Measurements from ENCODE around the gene RGS2.
A peak's percentile ranks its signal among the peaks of the same experiment; 100 is the strongest.

Gene RGS2

DNA sequence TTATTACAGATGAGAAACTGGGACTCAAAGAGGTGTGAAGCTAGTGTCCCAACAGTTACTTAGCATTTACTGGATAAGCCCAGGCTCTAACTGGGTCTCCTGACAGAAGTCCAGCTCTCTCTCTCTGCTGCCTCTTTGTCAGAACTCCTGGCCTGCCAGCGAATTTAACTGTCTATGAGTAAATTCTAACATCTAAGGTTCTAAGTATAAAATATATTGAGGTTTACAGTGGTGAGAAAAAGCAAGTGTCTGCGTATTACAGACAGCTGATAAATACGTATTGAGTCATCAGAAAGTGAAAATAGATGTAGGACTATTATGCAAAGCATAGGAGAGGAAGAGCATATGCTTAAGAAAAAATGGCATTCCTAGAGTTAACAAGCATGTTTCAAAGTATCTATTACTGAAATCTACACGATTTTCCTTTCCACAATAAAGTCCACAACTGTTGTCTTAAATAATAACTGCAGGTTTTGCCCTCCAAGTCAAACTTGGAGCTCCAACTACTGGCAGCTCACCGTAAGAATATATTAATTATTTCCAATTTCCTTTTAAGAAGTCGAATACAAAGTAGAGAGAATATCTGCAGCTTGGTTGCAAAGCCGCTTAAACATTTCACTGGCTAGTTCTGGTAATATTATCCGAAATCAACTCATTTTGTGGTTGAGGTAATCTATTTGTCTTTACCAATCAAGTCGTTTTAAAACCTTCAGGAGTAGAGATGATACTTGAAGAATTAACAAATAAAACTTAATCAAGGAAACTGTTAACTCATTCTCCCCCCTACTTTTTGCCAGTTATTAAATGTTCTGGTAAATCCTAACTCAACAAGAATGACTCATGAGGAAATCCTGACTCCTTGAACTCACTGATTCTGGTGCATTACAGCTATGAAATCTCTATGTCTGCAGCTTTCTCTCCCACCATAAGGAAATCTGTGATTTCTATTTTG is 1.4 kb upstream of the RGS2 start:
- Mint-ChIP-seq H3K27me3 (ENCODE audit: low read depth) (peaks cover 17% of the 10 kb centered on the region), H3K4me1 (ENCODE audit: low read depth) (peaks cover 31% of the 10 kb centered on the region), H3K36me3 (ENCODE audit: low read depth) (peaks cover 9% of the 10 kb centered on the region), H3K4me3 (peak overlapping the region; percentile 98), H3K27ac (peak overlapping the region; percentile 5), H3K9me3 (no peaks in the 10 kb centered on the region)

DNA sequence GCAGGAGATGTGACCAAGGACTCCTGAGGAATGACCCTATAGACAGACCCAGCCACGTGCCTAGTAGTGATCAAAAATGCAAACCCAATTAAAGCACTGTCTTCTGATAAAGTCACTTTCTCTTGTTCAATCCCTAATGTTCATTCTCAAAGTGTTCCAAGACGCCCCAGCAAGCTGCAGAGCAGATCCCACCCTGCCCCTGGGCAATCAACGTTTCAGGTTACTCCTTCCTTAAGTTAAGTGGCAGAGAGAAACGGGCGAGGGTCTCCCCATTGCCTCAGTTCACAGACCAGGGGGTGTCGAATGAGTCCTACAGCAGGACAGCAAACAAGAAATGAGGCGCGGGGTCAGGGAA is 699 bp upstream of the RGS2 start:
- H3K4me3 Mint-ChIP-seq = peak overlapping the region; percentile 98
- H3K27me3 Mint-ChIP-seq (ENCODE audit: low read depth) = peaks cover 13% of the 10 kb centered on the region
- no peaks in the 10 kb centered on the region for H3K9me3 Mint-ChIP-seq
- H3K4me1 Mint-ChIP-seq (ENCODE audit: low read depth) = peaks cover 31% of the 10 kb centered on the region
- H3K27ac Mint-ChIP-seq = peak overlapping the region; percentile 47
- peaks cover 9% of the 10 kb centered on the region for H3K36me3 Mint-ChIP-seq (ENCODE audit: low read depth)

DNA sequence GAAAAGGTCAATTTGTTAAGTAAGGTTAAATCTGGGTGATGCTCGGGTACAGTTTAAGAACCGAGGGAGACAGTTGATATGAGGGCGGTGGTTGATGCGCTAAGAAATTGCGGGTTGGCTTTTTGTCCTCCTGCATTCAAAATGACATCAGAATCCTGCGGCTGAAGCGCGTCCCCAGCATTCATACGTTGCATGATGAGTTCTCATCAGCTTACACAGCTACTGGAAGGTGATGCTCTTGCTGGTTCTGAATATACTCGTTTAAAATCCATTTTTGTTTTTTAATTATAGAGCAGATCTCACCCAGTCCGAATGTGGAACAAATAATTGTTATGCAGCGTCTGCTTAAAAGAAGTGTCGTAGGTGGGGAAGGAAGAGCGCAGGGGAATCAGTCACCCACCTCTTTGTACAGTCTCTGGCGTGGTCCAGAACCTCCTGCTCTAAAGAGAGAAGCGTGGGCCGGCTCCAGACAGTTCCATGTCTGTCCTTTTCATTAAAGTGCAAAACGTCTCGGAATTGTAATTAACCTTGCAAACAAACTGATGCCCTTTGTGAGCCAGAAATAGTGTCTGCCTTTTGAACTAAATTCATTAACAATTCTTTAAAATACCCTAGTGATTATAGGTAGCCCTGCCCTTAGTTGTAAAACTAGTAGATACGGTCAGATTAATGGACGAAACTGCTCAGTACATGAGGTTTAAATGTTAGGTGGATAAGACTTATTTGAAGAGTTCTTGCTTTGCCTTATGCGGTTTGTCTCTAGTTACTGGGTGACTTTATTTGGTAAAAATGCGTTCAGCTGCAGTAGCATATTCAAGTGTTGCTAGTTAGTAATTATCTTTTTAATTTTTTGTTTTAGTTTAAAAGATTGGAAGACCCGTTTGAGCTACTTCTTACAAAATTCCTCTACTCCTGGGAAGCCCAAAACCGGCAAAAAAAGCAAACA is 741 bp downstream of the RGS2 start:
- peaks cover 31% of the 10 kb centered on the region for H3K4me1 Mint-ChIP-seq (ENCODE audit: low read depth)

DNA sequence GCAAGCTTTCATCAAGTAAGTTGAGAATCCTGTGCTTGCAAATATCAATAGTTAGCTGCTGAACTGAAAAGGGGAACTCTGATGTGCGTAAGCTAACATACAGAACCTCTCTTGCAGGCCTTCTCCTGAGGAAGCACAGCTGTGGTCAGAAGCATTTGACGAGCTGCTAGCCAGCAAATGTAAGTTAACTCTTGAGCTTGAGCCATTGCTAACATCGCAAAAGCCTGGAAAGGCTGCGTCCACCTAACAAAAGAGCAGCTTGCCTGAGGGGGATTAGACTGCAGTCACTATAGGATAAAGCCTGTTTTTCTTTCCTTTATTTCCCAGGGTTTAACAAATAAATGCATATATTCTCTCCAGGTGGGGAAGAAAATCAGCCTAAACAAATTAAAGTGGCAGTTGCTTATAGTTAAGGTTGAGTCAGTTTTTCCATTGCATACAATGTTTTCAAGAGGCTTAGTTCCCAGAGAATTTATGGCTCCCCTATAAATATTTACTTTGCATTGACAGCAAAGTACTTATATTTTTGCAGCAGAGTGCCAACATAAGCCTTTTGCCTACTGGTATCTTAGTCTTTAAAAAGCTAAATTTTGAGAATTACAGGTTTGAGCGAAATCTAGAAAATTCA is 1.5 kb downstream of the RGS2 start:
- Mint-ChIP-seq H3K4me3 (peak overlapping the region; percentile 64), H3K27ac (peak overlapping the region; percentile 46), H3K4me1 (ENCODE audit: low read depth) (peaks cover 31% of the 10 kb centered on the region), H3K9me3 (no peaks in the 10 kb centered on the region), H3K27me3 (ENCODE audit: low read depth) (peaks cover 15% of the 10 kb centered on the region), H3K36me3 (ENCODE audit: low read depth) (peaks cover 9% of the 10 kb centered on the region)

More for the DNA sequence above, 741 bp downstream of the RGS2 start:
- Mint-ChIP-seq H3K27ac (peak overlapping the region; percentile 97), H3K27me3 (ENCODE audit: low read depth) (peaks cover 15% of the 10 kb centered on the region), H3K4me3 (peak overlapping the region; percentile 98), H3K9me3 (no peaks in the 10 kb centered on the region), H3K36me3 (ENCODE audit: low read depth) (peaks cover 9% of the 10 kb centered on the region)

DNA sequence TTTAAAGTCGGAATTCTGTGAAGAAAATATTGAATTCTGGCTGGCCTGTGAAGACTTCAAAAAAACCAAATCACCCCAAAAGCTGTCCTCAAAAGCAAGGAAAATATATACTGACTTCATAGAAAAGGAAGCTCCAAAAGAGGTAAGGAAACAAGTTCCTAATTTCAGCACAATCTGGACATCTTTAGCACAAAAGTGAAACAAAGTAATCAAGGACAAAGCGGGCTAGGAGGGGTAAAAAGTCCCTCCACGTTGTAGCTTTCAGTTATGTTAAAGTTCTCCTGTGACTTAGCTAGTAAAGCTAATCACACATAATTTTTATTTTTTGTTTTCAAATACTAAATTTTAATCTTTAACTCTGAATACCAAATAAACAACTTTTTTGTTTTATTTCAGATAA is 2.2 kb downstream of the RGS2 start:
- Mint-ChIP-seq H3K4me1 (ENCODE audit: low read depth) (peaks cover 29% of the 10 kb centered on the region), H3K36me3 (ENCODE audit: low read depth) (peaks cover 9% of the 10 kb centered on the region), H3K27me3 (ENCODE audit: low read depth) (peaks cover 15% of the 10 kb centered on the region), H3K27ac (no peak overlapping the region), H3K9me3 (no peaks in the 10 kb centered on the region), H3K4me3 (no peak overlapping the region)

DNA sequence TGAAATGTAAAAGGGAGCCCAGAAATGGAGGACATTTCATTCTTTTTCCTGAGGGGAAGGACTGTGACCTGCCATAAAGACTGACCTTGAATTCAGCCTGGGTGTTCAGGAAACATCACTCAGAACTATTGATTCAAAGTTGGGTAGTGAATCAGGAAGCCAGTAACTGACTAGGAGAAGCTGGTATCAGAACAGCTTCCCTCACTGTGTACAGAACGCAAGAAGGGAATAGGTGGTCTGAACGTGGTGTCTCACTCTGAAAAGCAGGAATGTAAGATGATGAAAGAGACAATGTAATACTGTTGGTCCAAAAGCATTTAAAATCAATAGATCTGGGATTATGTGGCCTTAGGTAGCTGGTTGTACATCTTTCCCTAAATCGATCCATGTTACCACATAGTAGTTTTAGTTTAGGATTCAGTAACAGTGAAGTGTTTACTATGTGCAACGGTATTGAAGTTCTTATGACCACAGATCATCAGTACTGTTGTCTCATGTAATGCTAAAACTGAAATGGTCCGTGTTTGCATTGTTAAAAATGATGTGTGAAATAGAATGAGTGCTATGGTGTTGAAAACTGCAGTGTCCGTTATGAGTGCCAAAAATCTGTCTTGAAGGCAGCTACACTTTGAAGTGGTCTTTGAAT is 2.9 kb downstream of the RGS2 start:
- H3K4me1 Mint-ChIP-seq (ENCODE audit: low read depth) = peaks cover 26% of the 10 kb centered on the region
- no peak overlapping the region for H3K4me3 Mint-ChIP-seq
- H3K36me3 Mint-ChIP-seq (ENCODE audit: low read depth) = peaks cover 9% of the 10 kb centered on the region
- H3K27ac Mint-ChIP-seq = no peak overlapping the region
- peaks cover 15% of the 10 kb centered on the region for H3K27me3 Mint-ChIP-seq (ENCODE audit: low read depth)
- H3K9me3 Mint-ChIP-seq = no peaks in the 10 kb centered on the region

DNA sequence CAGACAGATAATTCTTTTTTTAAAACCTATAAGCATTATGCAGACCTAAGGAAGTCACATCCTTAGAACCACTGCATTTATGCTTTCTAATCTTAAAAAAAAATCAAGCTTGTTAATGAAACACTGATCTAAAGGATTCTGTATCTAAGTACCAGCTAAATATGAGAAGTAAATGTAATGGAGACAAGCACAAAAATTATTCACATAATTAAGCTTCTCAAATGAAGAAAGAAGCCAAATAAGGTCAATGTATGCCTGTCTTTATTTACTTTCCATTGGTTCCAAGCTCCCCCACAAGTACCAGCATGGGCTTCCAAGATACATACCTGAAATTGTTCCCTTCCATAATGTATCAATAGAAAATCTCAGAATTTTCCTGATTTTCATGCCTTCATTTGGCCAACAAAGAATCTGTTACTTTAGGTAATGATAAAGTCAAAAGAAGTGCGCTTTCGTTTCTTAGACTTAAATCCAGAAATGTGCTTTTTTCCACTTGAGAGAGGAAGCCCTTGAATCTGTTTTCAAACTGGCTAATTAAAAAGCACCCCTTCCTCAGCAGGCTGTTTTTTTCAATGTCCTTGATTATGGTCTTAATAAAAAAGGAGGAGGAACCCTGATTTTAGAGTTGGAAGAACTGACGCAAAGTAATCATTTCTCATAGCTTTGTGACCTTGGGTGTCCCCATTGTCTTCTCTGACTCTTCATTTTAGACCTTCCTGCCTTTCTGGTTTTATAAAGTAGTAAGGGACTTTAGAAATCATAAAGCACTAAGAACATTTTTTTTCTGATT is 3.8 kb downstream of the RGS2 start:
- Mint-ChIP-seq H3K4me3 (no peak overlapping the region), H3K4me1 (ENCODE audit: low read depth) (peaks cover 19% of the 10 kb centered on the region), H3K27me3 (ENCODE audit: low read depth) (peaks cover 9% of the 10 kb centered on the region), H3K27ac (no peak overlapping the region), H3K9me3 (no peaks in the 10 kb centered on the region), H3K36me3 (ENCODE audit: low read depth) (peaks cover 9% of the 10 kb centered on the region)

DNA sequence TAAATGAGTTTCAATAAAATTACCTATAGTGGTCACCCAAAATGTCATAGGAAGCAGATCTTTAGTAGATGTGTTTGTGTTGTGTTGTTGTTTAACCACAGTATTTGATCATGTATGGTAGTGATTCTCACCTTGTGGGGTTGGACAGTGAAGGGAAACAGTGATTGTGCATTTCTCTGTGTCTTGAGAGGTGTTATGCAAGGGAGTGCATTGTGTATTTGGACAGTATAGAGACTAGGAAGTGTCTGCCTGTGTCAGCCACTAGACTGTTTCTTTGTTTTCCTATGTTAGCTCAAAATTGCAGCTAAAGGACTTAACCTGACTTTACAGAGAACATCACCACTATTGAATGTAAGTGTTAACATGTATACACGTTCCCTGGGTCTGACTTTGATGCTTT is 6.0 kb downstream of the RGS2 start:
- peaks cover 8% of the 10 kb centered on the region for H3K4me1 Mint-ChIP-seq (ENCODE audit: low read depth)
- no peak overlapping the region for H3K4me3 Mint-ChIP-seq
- H3K27ac Mint-ChIP-seq = no peak overlapping the region
- H3K27me3 Mint-ChIP-seq (ENCODE audit: low read depth) = peaks cover 5% of the 10 kb centered on the region
- H3K9me3 Mint-ChIP-seq = no peaks in the 10 kb centered on the region
- peaks cover 2% of the 10 kb centered on the region for H3K36me3 Mint-ChIP-seq (ENCODE audit: low read depth)

DNA sequence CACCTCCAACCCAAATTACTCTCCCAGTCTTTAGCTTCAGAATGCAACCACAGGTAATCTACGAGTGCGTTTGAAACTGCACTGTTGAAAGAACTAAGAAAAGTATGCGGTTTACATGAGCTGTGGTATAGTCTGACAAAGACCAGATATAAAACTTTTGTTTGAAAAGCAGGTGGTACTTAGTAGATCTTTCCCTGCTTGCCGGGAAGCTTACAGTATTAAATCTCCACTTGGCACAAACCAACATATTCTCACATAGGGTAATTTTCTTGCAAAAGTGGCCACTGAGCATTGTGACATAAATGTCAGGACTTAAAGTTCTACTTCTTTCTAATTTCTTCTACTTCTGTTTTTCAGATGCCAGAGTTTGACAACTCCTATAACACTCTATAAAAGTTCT is 8.4 kb downstream of the RGS2 start:
- Mint-ChIP-seq H3K36me3 (ENCODE audit: low read depth) (no peaks in the 10 kb centered on the region), H3K27me3 (ENCODE audit: low read depth) (peaks cover 5% of the 10 kb centered on the region), H3K27ac (no peak overlapping the region), H3K9me3 (no peaks in the 10 kb centered on the region), H3K4me3 (no peak overlapping the region), H3K4me1 (ENCODE audit: low read depth) (no peaks in the 10 kb centered on the region)

DNA sequence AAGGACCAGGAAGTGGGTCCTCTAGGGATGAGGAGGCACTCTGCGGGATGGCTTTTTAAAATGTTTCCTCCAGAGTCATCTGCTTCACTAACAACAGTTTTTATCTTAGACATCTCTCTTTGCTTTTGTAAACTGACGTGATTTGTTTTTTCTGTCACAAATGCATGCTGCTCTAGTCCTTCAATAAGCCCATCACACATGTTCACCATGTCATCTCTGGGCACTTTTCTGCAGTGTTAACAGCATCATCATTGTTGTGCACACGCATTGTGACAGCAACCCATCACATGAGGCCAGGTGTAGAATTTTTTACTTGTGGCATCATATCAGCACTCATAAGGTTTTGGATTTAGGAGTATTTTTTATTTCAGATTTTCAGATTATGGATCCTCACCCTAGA is 12.5 kb downstream of the RGS2 start:
- Mint-ChIP-seq H3K9me3 (no peaks in the 10 kb centered on the region), H3K27ac (no peak overlapping the region), H3K4me3 (no peak overlapping the region), H3K27me3 (ENCODE audit: low read depth) (peaks cover 16% of the 10 kb centered on the region), H3K36me3 (ENCODE audit: low read depth) (no peaks in the 10 kb centered on the region), H3K4me1 (ENCODE audit: low read depth) (no peaks in the 10 kb centered on the region)

DNA sequence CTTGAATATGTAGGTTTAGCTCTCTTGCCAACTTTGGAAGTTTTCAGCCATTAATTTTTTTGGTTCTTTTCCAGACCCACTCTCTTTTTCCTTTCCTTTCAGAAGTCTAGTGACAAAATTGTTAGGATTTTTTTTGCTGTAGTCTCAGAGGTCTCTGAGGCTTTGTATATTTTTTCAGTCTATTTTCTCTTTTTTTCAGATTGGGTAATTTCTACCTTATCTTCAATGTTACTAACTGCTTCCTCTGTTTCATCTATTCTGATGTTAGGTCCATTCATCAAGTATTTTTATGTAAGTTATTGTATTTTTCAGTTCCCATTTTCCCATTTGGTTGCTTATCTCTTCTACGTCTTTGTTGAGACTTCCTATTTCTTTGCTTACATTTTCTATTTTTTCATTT is 15.7 kb downstream of the RGS2 start:
- H3K4me1 Mint-ChIP-seq (ENCODE audit: low read depth) = no peaks in the 10 kb centered on the region
- peaks cover 30% of the 10 kb centered on the region for H3K27me3 Mint-ChIP-seq (ENCODE audit: low read depth)

DNA sequence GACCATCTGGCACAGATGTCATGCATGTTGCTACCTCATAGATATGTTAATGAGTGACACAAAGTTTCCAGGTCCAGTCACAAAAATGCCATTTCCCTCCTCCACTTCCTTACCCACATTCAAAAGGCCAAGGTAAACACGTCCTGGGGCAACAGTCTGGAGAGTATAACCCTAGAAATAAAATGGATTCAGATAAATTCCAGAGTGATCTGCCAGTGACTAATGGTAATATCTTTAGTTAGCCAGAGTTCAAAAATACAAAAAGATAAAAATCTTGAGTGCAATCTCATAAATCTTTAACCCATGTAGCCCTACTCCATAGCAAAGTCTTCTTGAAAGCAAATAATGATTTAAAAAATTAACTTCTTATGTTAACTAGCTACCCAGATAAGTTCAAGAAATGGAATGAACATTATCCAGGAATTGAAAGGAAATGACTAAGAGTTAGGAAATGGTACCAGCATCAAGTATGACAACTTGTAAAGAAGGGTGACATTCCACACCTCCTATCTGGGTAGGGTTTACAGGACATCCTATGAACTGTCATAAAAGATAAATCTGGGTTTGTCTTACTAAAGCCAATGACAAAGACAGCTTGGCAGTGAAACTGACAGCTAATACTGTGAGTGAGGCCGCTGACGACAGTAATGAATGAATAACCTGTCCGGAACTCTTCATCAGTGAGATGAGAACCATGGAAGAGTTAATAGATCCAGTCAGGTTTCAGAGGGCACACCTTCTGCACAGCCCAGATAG is 18.1 kb downstream of the RGS2 start:
- no peaks in the 10 kb centered on the region for H3K36me3 Mint-ChIP-seq (ENCODE audit: low read depth)
- no peaks in the 10 kb centered on the region for H3K9me3 Mint-ChIP-seq
- no peak overlapping the region for H3K27ac Mint-ChIP-seq
- H3K4me3 Mint-ChIP-seq = no peak overlapping the region
- H3K27me3 Mint-ChIP-seq (ENCODE audit: low read depth) = peaks cover 32% of the 10 kb centered on the region
- H3K4me1 Mint-ChIP-seq (ENCODE audit: low read depth) = no peaks in the 10 kb centered on the region

More for the DNA sequence above, 15.7 kb downstream of the RGS2 start:
- no peaks in the 10 kb centered on the region for H3K36me3 Mint-ChIP-seq (ENCODE audit: low read depth)
- H3K9me3 Mint-ChIP-seq = no peaks in the 10 kb centered on the region
- H3K27ac Mint-ChIP-seq = no peak overlapping the region
- H3K4me3 Mint-ChIP-seq = no peak overlapping the region
